Measurements from ENCODE around the gene WNT3A. TPM values are rescaled to one million over a fixed set of nuclear protein-coding genes. Genes with fewer than 3 reads are reported as not detected.

Gene WNT3A
- polyA plus RNA-seq, 3 donors: not detected

GRCh38 chr1:228031276-228031995 lies 24.6 kb downstream of the WNT3A start:
- Histone ChIP-seq H4K20me1 (ENCODE audit: insufficient read depth, low read length) (no peaks in the 10 kb centered on the region), H3K4me3 (replicated peaks in 1 of 3; ENCODE audit: low read depth in 2 of 3, low read length in 3 of 3) (no peak overlapping the region), H3K36me3 (replicated peaks in 1 of 2; ENCODE audit: control insufficient read depth in 1 of 2, insufficient read depth in 2 of 2, low read length in 2 of 2) (no peaks in the 10 kb centered on the region), H3K27me3 (ENCODE audit: control insufficient read depth in 2 of 2, insufficient read depth in 2 of 2, low read length in 2 of 2) (peaks cover 0 to 12% of the 10 kb centered on the region in 2 donors), H3K27ac (ENCODE audit: low read depth in 1 of 2, low read length in 2 of 2) (no peak overlapping the region), H3K4me2 (replicated peaks; ENCODE audit: extremely low read depth, low read length, poor library complexity, severe bottlenecking) (no peak overlapping the region), H3K4me1 (ENCODE audit: control insufficient read depth in 1 of 2, insufficient read depth in 2 of 2, low read length in 2 of 2) (no peaks in the 10 kb centered on the region), H3K9me3 (replicated peaks in 1 of 2; ENCODE audit: control insufficient read depth in 1 of 2, insufficient read depth in 1 of 2, low read length in 2 of 2) (no peaks in the 10 kb centered on the region), H3K9ac (ENCODE audit: insufficient read depth, low read length, poor library complexity, severe bottlenecking) (no peak overlapping the region), H3K79me2 (ENCODE audit: insufficient read depth, low read length) (no peaks in the 10 kb centered on the region), H2AFZ (ENCODE audit: insufficient read depth, low read depth, low read length, poor library complexity, severe bottlenecking) (no peak overlapping the region)
- DNase-seq: no peak
- Mint-ChIP-seq H3K4me3 (no peak overlapping the region), H3K9me3 (peaks cover 0 to 3% (median 1%) of the 10 kb centered on the region in 7 donors), H3K27me3 (ENCODE audit: low read depth in 3 of 3) (peaks cover 5 to 19% (median 10%) of the 10 kb centered on the region in 3 donors), H3K36me3 (no peaks in the 10 kb centered on the region), H3K27ac (no peak overlapping the region), H3K4me1 (no peaks in the 10 kb centered on the region)
- TF ChIP-seq CTCF (IDR thresholded peaks at IDR 0.05): no peak
- WGBS (ENCODE audit: insufficient coverage): 88% methylated on average over 8 of the region's 9 CpGs
- intact Hi-C loops (cut with micrococcal nuclease): no loop called here

GRCh38 chr1:228032041-228032440 lies 25.2 kb downstream of the WNT3A start:
- Mint-ChIP-seq H3K9me3 (peaks cover 0 to 3% (median 1%) of the 10 kb centered on the region in 7 donors), H3K4me1 (no peaks in the 10 kb centered on the region), H3K4me3 (no peak overlapping the region), H3K27ac (no peak overlapping the region), H3K27me3 (ENCODE audit: low read depth in 3 of 3) (peaks cover 10 to 23% (median 16%) of the 10 kb centered on the region in 3 donors), H3K36me3 (no peaks in the 10 kb centered on the region)
- Histone ChIP-seq H3K27me3 (ENCODE audit: control insufficient read depth in 2 of 2, insufficient read depth in 2 of 2, low read length in 2 of 2) (peaks cover 0 to 18% of the 10 kb centered on the region in 2 donors), H3K36me3 (replicated peaks in 1 of 2; ENCODE audit: control insufficient read depth in 1 of 2, insufficient read depth in 2 of 2, low read length in 2 of 2) (no peaks in the 10 kb centered on the region), H3K27ac (ENCODE audit: low read depth in 1 of 2, low read length in 2 of 2) (no peak overlapping the region), H4K20me1 (ENCODE audit: insufficient read depth, low read length) (no peaks in the 10 kb centered on the region), H3K4me2 (replicated peaks; ENCODE audit: extremely low read depth, low read length, poor library complexity, severe bottlenecking) (no peak overlapping the region), H3K4me1 (ENCODE audit: control insufficient read depth in 1 of 2, insufficient read depth in 2 of 2, low read length in 2 of 2) (no peaks in the 10 kb centered on the region), H3K4me3 (replicated peaks in 1 of 3; ENCODE audit: low read depth in 2 of 3, low read length in 3 of 3) (no peak overlapping the region), H3K79me2 (ENCODE audit: insufficient read depth, low read length) (no peaks in the 10 kb centered on the region), H3K9me3 (replicated peaks in 1 of 2; ENCODE audit: control insufficient read depth in 1 of 2, insufficient read depth in 1 of 2, low read length in 2 of 2) (no peaks in the 10 kb centered on the region), H3K9ac (ENCODE audit: insufficient read depth, low read length, poor library complexity, severe bottlenecking) (no peak overlapping the region), H2AFZ (ENCODE audit: insufficient read depth, low read depth, low read length, poor library complexity, severe bottlenecking) (no peak overlapping the region)
- no peak for DNase-seq
- intact Hi-C loops (cut with micrococcal nuclease): no loop called here
- TF ChIP-seq CTCF (IDR thresholded peaks at IDR 0.05): no peak
- WGBS (ENCODE audit: insufficient coverage): 85% methylated on average over 5 of the region's 5 CpGs
